ENCODE results near the gene ZFP92.

DNA sequence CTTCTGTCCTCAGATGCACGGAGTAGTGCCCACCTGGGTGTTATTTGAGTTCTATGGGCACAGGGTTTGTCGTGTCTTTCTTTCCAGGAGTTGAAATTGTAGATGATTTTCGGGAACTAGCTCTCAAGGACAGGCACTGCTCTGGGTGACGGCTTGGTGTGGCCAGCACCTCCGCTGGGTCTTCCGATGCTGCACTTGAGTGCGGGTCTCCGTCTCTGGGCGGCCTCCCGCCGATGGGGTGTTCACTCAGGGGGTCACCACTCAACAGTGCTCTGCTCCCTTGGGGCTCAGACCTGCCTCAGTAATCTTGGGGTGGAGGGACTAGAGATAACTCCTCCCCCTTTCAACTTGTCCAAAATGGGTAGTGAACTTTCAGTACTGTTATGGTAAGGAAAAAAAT lies 2.5 kb downstream of the ZFP92 start:
- TF ChIP-seq CTCF (IDR thresholded peaks at IDR 0.05) = no peak
- TF ChIP-seq POLR2A (IDR thresholded peaks at IDR 0.05) = no peak
